ENCODE results near the gene PRPF39. TPM values are rescaled to one million over a fixed set of nuclear protein-coding genes. Genes with fewer than 3 reads are reported as not detected.
"Not testable (repeated sequence)": the region's sequence is repeated elsewhere in the genome, so short reads cannot be mapped to it uniquely, and the experiment has no call there.

The PRPF39 gene
- polyA plus RNA-seq, 2 donors: 11.8 to 32.4 TPM

GRCh38 chr14:45073231-45073879 lies 10.6 kb upstream of the PRPF39 start:
- Histone ChIP-seq H3K27me3 (ENCODE audit: control insufficient read depth in 1 of 2, insufficient read depth in 2 of 2, low read length in 2 of 2) (no peaks in the 10 kb centered on the region), H3K9me3 (ENCODE audit: control insufficient read depth in 2 of 2, insufficient read depth in 1 of 2, low read depth in 1 of 2, low read length in 1 of 2) (no peaks in the 10 kb centered on the region), H3K4me1 (ENCODE audit: control insufficient read depth in 2 of 2, insufficient read depth in 2 of 2, low read length in 1 of 2) (no peaks in the 10 kb centered on the region), H3K36me3 (ENCODE audit: control insufficient read depth in 2 of 2, insufficient read depth in 2 of 2, low read length in 1 of 2) (no peaks in the 10 kb centered on the region), H3K4me3 (ENCODE audit: low read depth in 1 of 2, low read length in 2 of 2) (no peak overlapping the region), H3K27ac (ENCODE audit: low read depth in 2 of 2, low read length in 1 of 2) (no peak overlapping the region)
- 91 to 98% methylated on average over 5 of the region's 5 CpGs for WGBS, 2 donors

GRCh38 chr14:45078323-45078722 lies 5.6 kb upstream of the PRPF39 start:
- Histone ChIP-seq H3K4me1 (ENCODE audit: control insufficient read depth in 2 of 2, insufficient read depth in 2 of 2, low read length in 1 of 2) (no peaks in the 10 kb centered on the region), H3K27me3 (ENCODE audit: control insufficient read depth in 1 of 2, insufficient read depth in 2 of 2, low read length in 2 of 2) (no peaks in the 10 kb centered on the region), H3K4me3 (ENCODE audit: low read depth in 1 of 2, low read length in 2 of 2) (no peak overlapping the region), H3K27ac (ENCODE audit: low read depth in 2 of 2, low read length in 1 of 2) (no peak overlapping the region), H3K36me3 (ENCODE audit: control insufficient read depth in 2 of 2, insufficient read depth in 2 of 2, low read length in 1 of 2) (no peaks in the 10 kb centered on the region), H3K9me3 (ENCODE audit: control insufficient read depth in 2 of 2, insufficient read depth in 1 of 2, low read depth in 1 of 2, low read length in 1 of 2) (no peaks in the 10 kb centered on the region)
- 94 to 95% methylated on average over 1 of the region's 1 CpG for WGBS, 2 donors

- 98 to 99% methylated on average over 27 to 40 of the region's 40 CpGs for WGBS, 2 donors
- not testable (repeated sequence) for H3K4me1 ChIP-seq (ENCODE audit: control insufficient read depth in 2 of 2, insufficient read depth in 2 of 2, low read length in 1 of 2); H3K27ac ChIP-seq (ENCODE audit: low read depth in 2 of 2, low read length in 1 of 2); H3K27me3 ChIP-seq (ENCODE audit: control insufficient read depth in 1 of 2, insufficient read depth in 2 of 2, low read length in 2 of 2); H3K4me3 ChIP-seq (ENCODE audit: low read depth in 1 of 2, low read length in 2 of 2); H3K9me3 ChIP-seq (ENCODE audit: control insufficient read depth in 2 of 2, insufficient read depth in 1 of 2, low read depth in 1 of 2, low read length in 1 of 2); H3K36me3 ChIP-seq (ENCODE audit: control insufficient read depth in 2 of 2, insufficient read depth in 2 of 2, low read length in 1 of 2)
Observed at GRCh38 chr14:45080416-45080968, 3.4 kb upstream of the PRPF39 start.

- not testable (repeated sequence) for H3K27ac ChIP-seq (ENCODE audit: low read depth in 2 of 2, low read length in 1 of 2); H3K4me3 ChIP-seq (ENCODE audit: low read depth in 1 of 2, low read length in 2 of 2); H3K9me3 ChIP-seq (ENCODE audit: control insufficient read depth in 2 of 2, insufficient read depth in 1 of 2, low read depth in 1 of 2, low read length in 1 of 2); H3K4me1 ChIP-seq (ENCODE audit: control insufficient read depth in 2 of 2, insufficient read depth in 2 of 2, low read length in 1 of 2); H3K27me3 ChIP-seq (ENCODE audit: control insufficient read depth in 1 of 2, insufficient read depth in 2 of 2, low read length in 2 of 2); H3K36me3 ChIP-seq (ENCODE audit: control insufficient read depth in 2 of 2, insufficient read depth in 2 of 2, low read length in 1 of 2)
- 90 to 97% methylated on average over 3 of the region's 3 CpGs for WGBS, 2 donors
Observed at GRCh38 chr14:45081096-45081495, 2.8 kb upstream of the PRPF39 start.

GRCh38 chr14:45082420-45082819 lies 1.5 kb upstream of the PRPF39 start:
- H3K4me1 ChIP-seq (ENCODE audit: control insufficient read depth in 2 of 2, insufficient read depth in 2 of 2, low read length in 1 of 2): no peaks in the 10 kb centered on the region
- no peaks in the 10 kb centered on the region for H3K27me3 ChIP-seq (ENCODE audit: control insufficient read depth in 1 of 2, insufficient read depth in 2 of 2, low read length in 2 of 2)
- no peak overlapping the region for H3K4me3 ChIP-seq (ENCODE audit: low read depth in 1 of 2, low read length in 2 of 2)
- no peak overlapping the region for H3K27ac ChIP-seq (ENCODE audit: low read depth in 2 of 2, low read length in 1 of 2)
- H3K9me3 ChIP-seq (ENCODE audit: control insufficient read depth in 2 of 2, insufficient read depth in 1 of 2, low read depth in 1 of 2, low read length in 1 of 2): no peaks in the 10 kb centered on the region
- 69 to 84% methylated on average over 2 of the region's 2 CpGs for WGBS, 2 donors
- H3K36me3 ChIP-seq (ENCODE audit: control insufficient read depth in 2 of 2, insufficient read depth in 2 of 2, low read length in 1 of 2): no peaks in the 10 kb centered on the region

GRCh38 chr14:45083617-45083975 lies 320 bp upstream of the PRPF39 start:
- peak overlapping the region in 1 of 2 donors; percentile 48 for H3K27ac ChIP-seq (ENCODE audit: low read depth in 2 of 2, low read length in 1 of 2)
- 0 to 1% methylated on average over 10 of the region's 10 CpGs for WGBS, 2 donors
- H3K9me3 ChIP-seq (ENCODE audit: control insufficient read depth in 2 of 2, insufficient read depth in 1 of 2, low read depth in 1 of 2, low read length in 1 of 2): no peaks in the 10 kb centered on the region
- peak overlapping the region; percentile 41 to 96 for H3K4me3 ChIP-seq (ENCODE audit: low read depth in 1 of 2, low read length in 2 of 2)
- no peaks in the 10 kb centered on the region for H3K27me3 ChIP-seq (ENCODE audit: control insufficient read depth in 1 of 2, insufficient read depth in 2 of 2, low read length in 2 of 2)
- no peaks in the 10 kb centered on the region for H3K36me3 ChIP-seq (ENCODE audit: control insufficient read depth in 2 of 2, insufficient read depth in 2 of 2, low read length in 1 of 2)
- no peaks in the 10 kb centered on the region for H3K4me1 ChIP-seq (ENCODE audit: control insufficient read depth in 2 of 2, insufficient read depth in 2 of 2, low read length in 1 of 2)

- Histone ChIP-seq H3K36me3 (ENCODE audit: control insufficient read depth in 2 of 2, insufficient read depth in 2 of 2, low read length in 1 of 2) (no peaks in the 10 kb centered on the region), H3K27ac (ENCODE audit: low read depth in 2 of 2, low read length in 1 of 2) (no peak overlapping the region), H3K27me3 (ENCODE audit: control insufficient read depth in 1 of 2, insufficient read depth in 2 of 2, low read length in 2 of 2) (no peaks in the 10 kb centered on the region), H3K9me3 (ENCODE audit: control insufficient read depth in 2 of 2, insufficient read depth in 1 of 2, low read depth in 1 of 2, low read length in 1 of 2) (no peaks in the 10 kb centered on the region), H3K4me3 (ENCODE audit: low read depth in 1 of 2, low read length in 2 of 2) (peak overlapping the region in 1 of 2 donors; percentile 96), H3K4me1 (ENCODE audit: control insufficient read depth in 2 of 2, insufficient read depth in 2 of 2, low read length in 1 of 2) (no peaks in the 10 kb centered on the region)
- WGBS, 2 donors: 1 to 2% methylated on average over 4 of the region's 4 CpGs
Observed at GRCh38 chr14:45084946-45085346, 1.0 kb downstream of the PRPF39 start.

- no peaks in the 10 kb centered on the region for H3K27me3 ChIP-seq (ENCODE audit: control insufficient read depth in 1 of 2, insufficient read depth in 2 of 2, low read length in 2 of 2)
- no peaks in the 10 kb centered on the region for H3K4me1 ChIP-seq (ENCODE audit: control insufficient read depth in 2 of 2, insufficient read depth in 2 of 2, low read length in 1 of 2)
- H3K36me3 ChIP-seq (ENCODE audit: control insufficient read depth in 2 of 2, insufficient read depth in 2 of 2, low read length in 1 of 2): no peaks in the 10 kb centered on the region
- no peak overlapping the region for H3K27ac ChIP-seq (ENCODE audit: low read depth in 2 of 2, low read length in 1 of 2)
- H3K4me3 ChIP-seq (ENCODE audit: low read depth in 1 of 2, low read length in 2 of 2): no peak overlapping the region
- 19 to 28% methylated on average over 1 of the region's 1 CpG for WGBS, 2 donors
- no peaks in the 10 kb centered on the region for H3K9me3 ChIP-seq (ENCODE audit: control insufficient read depth in 2 of 2, insufficient read depth in 1 of 2, low read depth in 1 of 2, low read length in 1 of 2)
Observed at GRCh38 chr14:45089813-45090212, 5.9 kb downstream of the PRPF39 start.

GRCh38 chr14:45091710-45092109 lies 7.8 kb downstream of the PRPF39 start:
- WGBS, 2 donors: 77 to 88% methylated on average over 2 of the region's 2 CpGs
- Histone ChIP-seq H3K27me3 (ENCODE audit: control insufficient read depth in 1 of 2, insufficient read depth in 2 of 2, low read length in 2 of 2) (no peaks in the 10 kb centered on the region), H3K4me1 (ENCODE audit: control insufficient read depth in 2 of 2, insufficient read depth in 2 of 2, low read length in 1 of 2) (no peaks in the 10 kb centered on the region), H3K36me3 (ENCODE audit: control insufficient read depth in 2 of 2, insufficient read depth in 2 of 2, low read length in 1 of 2) (peaks cover 3 to 5% of the 10 kb centered on the region in 2 donors), H3K27ac (ENCODE audit: low read depth in 2 of 2, low read length in 1 of 2) (no peak overlapping the region), H3K9me3 (ENCODE audit: control insufficient read depth in 2 of 2, insufficient read depth in 1 of 2, low read depth in 1 of 2, low read length in 1 of 2) (no peaks in the 10 kb centered on the region), H3K4me3 (ENCODE audit: low read depth in 1 of 2, low read length in 2 of 2) (no peak overlapping the region)

GRCh38 chr14:45094275-45094674 lies 10.4 kb downstream of the PRPF39 start:
- no peaks in the 10 kb centered on the region for H3K9me3 ChIP-seq (ENCODE audit: control insufficient read depth in 2 of 2, insufficient read depth in 1 of 2, low read depth in 1 of 2, low read length in 1 of 2)
- H3K36me3 ChIP-seq (ENCODE audit: control insufficient read depth in 2 of 2, insufficient read depth in 2 of 2, low read length in 1 of 2): peaks cover 3 to 5% of the 10 kb centered on the region in 2 donors
- H3K4me1 ChIP-seq (ENCODE audit: control insufficient read depth in 2 of 2, insufficient read depth in 2 of 2, low read length in 1 of 2): no peaks in the 10 kb centered on the region
- H3K4me3 ChIP-seq (ENCODE audit: low read depth in 1 of 2, low read length in 2 of 2): no peak overlapping the region
- no peaks in the 10 kb centered on the region for H3K27me3 ChIP-seq (ENCODE audit: control insufficient read depth in 1 of 2, insufficient read depth in 2 of 2, low read length in 2 of 2)
- no peak overlapping the region for H3K27ac ChIP-seq (ENCODE audit: low read depth in 2 of 2, low read length in 1 of 2)
- WGBS, 2 donors: 93 to 96% methylated on average over 2 of the region's 2 CpGs
